Lower leg skin (tissue), 4 donors: ENCODE results near the gene VN1R5. TPM values are rescaled to one million over a fixed set of nuclear protein-coding genes. Genes with fewer than 3 reads are reported as not detected.

Experiments used
- DNase-seq, 2 donors: peaks; one replicate each; pipeline ENCODE4 v3.0.0-alpha.2; 2019; ENCODE audit warnings: low spot score in 2 of 2
- H3K4me3 ChIP-seq: fragments of 200-600 bp; sonication (generic); 2 replicates; pipeline ENCODE4 v1.5.1; 2017; ENCODE audit warnings: mild to moderate bottlenecking, low read depth; ENCODE audit not compliant: poor library complexity, severe bottlenecking
- CTCF ChIP-seq, 3 donors: fragments of 450-650 bp; IDR thresholded peaks; one replicate each; pipeline ENCODE4 v1.5.1; 2016; ENCODE audit warnings: antibody characterized with exemption in 3 of 3, mild to moderate bottlenecking in 3 of 3, moderate library complexity in 2 of 3
- POLR2A ChIP-seq, 2 donors: fragments of 450-650 bp; IDR thresholded peaks; one replicate each; pipeline ENCODE4 v1.6.1; 2016 to 2017; ENCODE audit warnings: antibody characterized with exemption in 2 of 2, mild to moderate bottlenecking in 1 of 2, moderate library complexity in 1 of 2
- WGBS, 2 donors: methylation state at CpG; one replicate each; pipeline ENCODE4 v1.1.5; 2018; 5-methylcytosine and 5-hydroxymethylcytosine counted together
- intact Hi-C: fragments of 100-400 bp; cut with DNase I; formaldehyde crosslinking; loops from one replicate; pipeline ENCODE4 v1.15.0; 2023; ENCODE audit warnings: low total_unique reads
- total RNA-seq, 4 donors: library from RNA; depleted of rRNA; stranded (reverse); fragments of >200 nt; gene quantifications; one replicate each; pipeline ENCODE4 v1.1.0, GENCODE V29; 2016

Gene VN1R5
- total RNA-seq, 4 donors from 2014 or later: not detected

DNA sequence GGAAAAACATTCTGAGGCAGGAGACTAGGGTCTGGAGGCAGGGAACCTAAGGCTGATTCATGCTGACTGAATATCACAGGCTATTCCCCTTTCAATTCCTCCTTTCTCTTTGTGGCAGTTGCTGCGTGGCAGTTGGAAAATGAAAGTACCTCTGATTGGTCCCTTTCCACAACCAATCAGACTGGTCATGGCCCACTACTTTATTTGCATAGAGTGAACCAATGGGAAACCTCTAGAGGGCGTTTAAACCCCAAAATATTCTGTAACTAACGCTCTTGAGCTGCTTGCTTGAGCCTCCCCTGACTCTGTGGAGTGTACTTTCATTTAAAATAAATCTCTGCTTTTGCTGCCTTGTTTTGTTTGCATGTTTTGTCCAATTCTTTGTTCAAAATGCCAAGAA is 27.7 kb upstream of the VN1R5 start:
- intact Hi-C loops: no loop called here

DNA sequence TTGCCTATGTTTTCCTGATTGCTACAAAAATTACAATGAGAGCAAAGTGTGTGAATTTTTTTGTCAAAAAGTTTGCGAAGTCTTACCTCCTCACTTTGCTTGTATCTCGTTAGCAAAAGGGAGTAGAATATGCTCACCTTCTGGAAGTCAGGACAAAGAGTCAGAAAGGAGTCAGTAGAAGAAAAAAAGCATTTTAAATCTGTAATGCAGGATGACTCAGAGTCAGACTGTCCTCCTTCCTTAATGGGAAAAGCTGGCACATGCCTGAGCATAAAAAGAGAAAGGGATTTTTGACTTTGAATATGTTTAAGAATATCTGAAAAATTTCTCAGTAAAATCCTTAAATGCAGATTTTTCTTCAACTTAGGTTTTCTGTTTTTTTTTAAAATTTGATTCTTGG is 14.2 kb upstream of the VN1R5 start:
- no peak overlapping the region for H3K4me3 ChIP-seq
- no peak for DNase-seq
- intact Hi-C loops: no loop called here
- TF ChIP-seq POLR2A (IDR thresholded peaks at IDR 0.05) (no peak), CTCF (IDR thresholded peaks at IDR 0.05) (no peak)
- WGBS, 2 donors: 72 to 73% methylated on average over 2 of the region's 2 CpGs

More for the DNA sequence above, 27.7 kb upstream of the VN1R5 start:
- WGBS, 2 donors: 61 to 70% methylated on average over 3 of the region's 3 CpGs
- H3K4me3 ChIP-seq: no peak overlapping the region
- DNase-seq: no peak
- TF ChIP-seq CTCF (IDR thresholded peaks at IDR 0.05) (no peak), POLR2A (IDR thresholded peaks at IDR 0.05) (no peak)

DNA sequence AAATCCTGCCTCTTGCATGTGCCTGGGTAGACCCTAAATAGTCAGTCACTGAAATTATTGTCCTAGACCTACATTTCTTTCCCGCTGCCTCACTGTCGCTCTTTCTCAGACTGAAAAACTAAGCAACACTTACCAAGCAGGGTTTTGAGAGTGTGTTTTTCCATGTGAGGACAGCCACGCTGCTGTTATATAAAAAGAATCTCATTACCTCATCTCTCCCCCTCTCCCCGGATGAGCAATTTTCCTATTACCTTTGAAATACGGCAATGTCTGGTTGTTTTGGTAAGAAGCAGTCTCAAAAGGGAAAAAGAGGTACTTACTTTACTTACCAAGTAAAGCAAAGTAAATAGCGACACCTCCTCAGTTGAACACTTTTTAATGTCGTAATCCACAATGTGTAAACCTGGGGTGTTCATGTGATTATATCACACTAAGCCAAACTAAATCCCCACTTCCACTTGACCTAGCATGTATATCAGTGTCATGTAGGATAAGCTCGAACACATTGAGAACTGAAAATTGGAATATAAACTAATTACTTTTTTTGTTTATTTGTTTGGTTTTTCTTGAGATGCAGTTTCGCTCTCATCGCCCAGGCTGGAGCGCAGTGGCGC is 12.2 kb upstream of the VN1R5 start:
- no peak overlapping the region for H3K4me3 ChIP-seq
- intact Hi-C loops: no loop called here
- WGBS, 2 donors: 89 to 91% methylated on average over 12 of the region's 12 CpGs
- no peak for TF ChIP-seq POLR2A (IDR thresholded peaks at IDR 0.05)
- TF ChIP-seq CTCF (IDR thresholded peaks at IDR 0.05): no peak
- DNase-seq: no peak

DNA sequence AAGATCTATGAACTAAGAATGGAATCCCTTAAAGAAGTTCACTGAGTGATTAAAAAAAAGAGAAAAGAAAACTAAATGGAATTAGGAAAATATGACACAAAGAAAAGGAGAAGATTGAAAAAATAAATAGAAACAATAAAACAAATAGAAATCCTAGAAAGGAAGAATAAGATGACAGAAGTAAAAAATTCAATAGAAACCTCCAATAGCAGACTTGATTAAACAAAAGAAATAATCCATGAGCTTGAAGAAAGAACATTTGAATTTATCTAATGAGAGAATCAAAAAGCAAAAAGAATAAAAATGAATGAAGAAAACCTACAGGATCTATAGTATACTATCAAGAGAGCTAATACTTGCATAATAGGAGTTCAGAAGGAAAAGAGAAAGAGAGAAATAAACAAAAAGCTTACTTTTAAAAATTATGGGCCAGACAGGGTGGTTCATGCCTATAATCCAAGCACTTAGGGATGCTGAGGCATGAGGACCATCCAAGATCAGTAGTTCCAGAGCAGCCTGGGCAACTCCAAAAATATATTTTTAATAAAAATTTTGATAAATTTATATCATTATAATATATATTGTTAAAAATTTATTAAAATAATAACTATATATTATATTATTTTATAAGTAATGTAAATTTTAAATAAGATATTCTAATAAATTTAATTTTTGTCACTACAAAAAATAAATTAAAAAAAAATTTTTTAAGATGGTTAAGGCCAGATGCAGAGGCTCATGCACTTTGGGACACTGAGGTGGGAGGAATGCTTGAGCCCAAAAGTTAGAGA is 9.4 kb upstream of the VN1R5 start:
- H3K4me3 ChIP-seq: no peak overlapping the region
- no peak for TF ChIP-seq POLR2A (IDR thresholded peaks at IDR 0.05)
- TF ChIP-seq CTCF (IDR thresholded peaks at IDR 0.05): no peak
- intact Hi-C loops: no loop called here
- no peak for DNase-seq

GRCh38 chr1:247247568-247247967 is 8.3 kb upstream of the VN1R5 start:
- intact Hi-C loops: no loop called here
- no peak overlapping the region for H3K4me3 ChIP-seq
- TF ChIP-seq CTCF (IDR thresholded peaks at IDR 0.05) (no peak), POLR2A (IDR thresholded peaks at IDR 0.05) (no peak)
- WGBS, 2 donors: 96 to 100% methylated on average over 1 of the region's 1 CpG
- DNase-seq: no peak
